K562 (cell line): Measurements from ENCODE around the gene LILRB3. TPM values are rescaled to one million over a fixed set of nuclear protein-coding genes. Genes with fewer than 3 reads are reported as not detected.

Experiments
- POU5F1 ChIP-seq: fragments of 150-350 bp; IDR thresholded peaks from 2 replicates; pipeline ENCODE4 v1.6.1; 2014; ENCODE audit warnings: borderline replicate concordance, low read length, low read depth, mild to moderate bottlenecking; ENCODE audit not compliant: partially characterized antibody
- SMAD4 ChIP-seq: fragments of 250-450 bp; sonication (Bioruptor Pico); conservative IDR thresholded peaks from 2 replicates; pipeline ENCODE4 v1.8.0; 2021; ENCODE audit warnings: inconsistent platforms, mild to moderate bottlenecking, moderate library complexity
- TRIM28 ChIP-seq: fragments of 450-650 bp; IDR thresholded peaks from 2 replicates; pipeline ENCODE4 v1.6.1; 2017
- ZC3H11A ChIP-seq: IDR thresholded peaks from 2 replicates; pipeline ENCODE4 v1.6.1; 2012; ENCODE audit warnings: low read depth, low read length, improper control_type of control experiment
- ZNF232 ChIP-seq: sonication (generic); formaldehyde crosslinking; IDR thresholded peaks from 2 replicates; pipeline ENCODE4 v1.8.0; 2022; ENCODE audit warnings: mild to moderate bottlenecking, missing genetic modification reagents
- ZNF449 ChIP-seq: fragments of 250-450 bp; sonication (Bioruptor Pico); IDR thresholded peaks from 2 replicates; pipeline ENCODE4 v1.8.0; 2022; ENCODE audit warnings: moderate library complexity, mild to moderate bottlenecking, inconsistent platforms
- polyA plus RNA-seq, 8 experiments: library from polyadenylated mRNA; depleted of rRNA in 4 of 8; stranded (reverse) in 5 of 8; unstranded in 3 of 8; fragments of >200 nt; fragmentation: Nextera tagmentation in 2 of 8; fragmentation: Illumina TruSeq in 1 of 8; extraction: Ambion mirVana in 2 of 8; extraction: Trizol in 1 of 8; gene quantifications; 2 replicates each; pipeline versions ENCODE4 v1.2.1 to v1.2.3, GENCODE V29; 2011 to 2014; ENCODE audit warnings: inconsistent platforms in 1 of 8, missing spikeins in 1 of 8
- total RNA-seq, 7 experiments: library from RNA; depleted of rRNA in 6 of 7; stranded (reverse); fragments of >200 nt in 6 of 7; fragmentation: Illumina TruSeq in 2 of 7; extraction: Trizol in 2 of 7; gene quantifications; 2 replicates each; pipeline versions ENCODE4 v1.2.1 to v1.2.3, GENCODE V29; 2011 to 2021; ENCODE audit warnings: low replicate concordance in 1 of 7
- TF ChIP-seq, protein P1 (sequence below), 2 experiments: IDR thresholded peaks; 2 replicates each; pipeline ENCODE4 v1.6.1; 2011; ENCODE audit warnings: borderline replicate concordance in 1 of 2, control low read depth in 1 of 2, low read depth in 1 of 2, low read length in 1 of 2, mild to moderate bottlenecking in 1 of 2, mixed read lengths in 1 of 2, moderate library complexity in 1 of 2; ENCODE audit not compliant: insufficient read depth in 1 of 2, insufficient read length in 1 of 2, poor library complexity in 1 of 2, severe bottlenecking in 1 of 2; ENCODE audit errors: extremely low read depth in 1 of 2
- TF ChIP-seq, protein P2 (sequence below): sonication (generic); formaldehyde crosslinking; IDR thresholded peaks from 2 replicates; pipeline ENCODE4 v1.8.1; 2023; ENCODE audit warnings: missing genetic modification reagents, mild to moderate bottlenecking, borderline replicate concordance
- TF ChIP-seq, protein P3 (sequence below): IDR thresholded peaks from 2 replicates; pipeline ENCODE4 v1.6.1; 2011; ENCODE audit warnings: borderline replicate concordance, low read depth, mild to moderate bottlenecking, moderate library complexity, low read length; ENCODE audit not compliant: insufficient read depth, poor library complexity, severe bottlenecking
- TF ChIP-seq, protein P4 (sequence below): sonication (generic); formaldehyde crosslinking; IDR thresholded peaks from 2 replicates; pipeline ENCODE4 v1.8.0; 2023; ENCODE audit warnings: missing genetic modification reagents, mild to moderate bottlenecking, borderline replicate concordance

LILRB3 gene
- total and polyA plus RNA-seq, 9 of the 15 experiments (the other 6 are each of a cell fraction or from before 2014, with no cell fraction given) = 0.01 to 0.09 TPM; not detected in 7

GRCh38 chr19:54189145-54189734, 33.6 kb downstream of the LILRB3 start, which contains the start of gene MBOAT7 (continued):
- TF ChIP-seq ZNF449 (CRISPR knock-in tag) (no peak), POU5F1 (peak; percentile 19), ZNF232 (no peak), SMAD4 (CRISPR knock-in tag) (peak; percentile 80), ZC3H11A (no peak), TRIM28 (no peak)
- TF ChIP-seq, protein P1, sequence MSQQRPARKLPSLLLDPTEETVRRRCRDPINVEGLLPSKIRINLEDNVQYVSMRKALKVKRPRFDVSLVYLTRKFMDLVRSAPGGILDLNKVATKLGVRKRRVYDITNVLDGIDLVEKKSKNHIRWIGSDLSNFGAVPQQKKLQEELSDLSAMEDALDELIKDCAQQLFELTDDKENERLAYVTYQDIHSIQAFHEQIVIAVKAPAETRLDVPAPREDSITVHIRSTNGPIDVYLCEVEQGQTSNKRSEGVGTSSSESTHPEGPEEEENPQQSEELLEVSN (IDR thresholded peaks at IDR 0.05; ENCODE audit: borderline replicate concordance in 1 of 2, extremely low read depth in 1 of 2, insufficient read depth in 1 of 2, insufficient read length in 1 of 2, low read depth in 1 of 2, low read length in 1 of 2, poor library complexity in 1 of 2, severe bottlenecking in 1 of 2) = peak in 1 of 2 experiments; percentile 83
- TF ChIP-seq, protein P2, sequence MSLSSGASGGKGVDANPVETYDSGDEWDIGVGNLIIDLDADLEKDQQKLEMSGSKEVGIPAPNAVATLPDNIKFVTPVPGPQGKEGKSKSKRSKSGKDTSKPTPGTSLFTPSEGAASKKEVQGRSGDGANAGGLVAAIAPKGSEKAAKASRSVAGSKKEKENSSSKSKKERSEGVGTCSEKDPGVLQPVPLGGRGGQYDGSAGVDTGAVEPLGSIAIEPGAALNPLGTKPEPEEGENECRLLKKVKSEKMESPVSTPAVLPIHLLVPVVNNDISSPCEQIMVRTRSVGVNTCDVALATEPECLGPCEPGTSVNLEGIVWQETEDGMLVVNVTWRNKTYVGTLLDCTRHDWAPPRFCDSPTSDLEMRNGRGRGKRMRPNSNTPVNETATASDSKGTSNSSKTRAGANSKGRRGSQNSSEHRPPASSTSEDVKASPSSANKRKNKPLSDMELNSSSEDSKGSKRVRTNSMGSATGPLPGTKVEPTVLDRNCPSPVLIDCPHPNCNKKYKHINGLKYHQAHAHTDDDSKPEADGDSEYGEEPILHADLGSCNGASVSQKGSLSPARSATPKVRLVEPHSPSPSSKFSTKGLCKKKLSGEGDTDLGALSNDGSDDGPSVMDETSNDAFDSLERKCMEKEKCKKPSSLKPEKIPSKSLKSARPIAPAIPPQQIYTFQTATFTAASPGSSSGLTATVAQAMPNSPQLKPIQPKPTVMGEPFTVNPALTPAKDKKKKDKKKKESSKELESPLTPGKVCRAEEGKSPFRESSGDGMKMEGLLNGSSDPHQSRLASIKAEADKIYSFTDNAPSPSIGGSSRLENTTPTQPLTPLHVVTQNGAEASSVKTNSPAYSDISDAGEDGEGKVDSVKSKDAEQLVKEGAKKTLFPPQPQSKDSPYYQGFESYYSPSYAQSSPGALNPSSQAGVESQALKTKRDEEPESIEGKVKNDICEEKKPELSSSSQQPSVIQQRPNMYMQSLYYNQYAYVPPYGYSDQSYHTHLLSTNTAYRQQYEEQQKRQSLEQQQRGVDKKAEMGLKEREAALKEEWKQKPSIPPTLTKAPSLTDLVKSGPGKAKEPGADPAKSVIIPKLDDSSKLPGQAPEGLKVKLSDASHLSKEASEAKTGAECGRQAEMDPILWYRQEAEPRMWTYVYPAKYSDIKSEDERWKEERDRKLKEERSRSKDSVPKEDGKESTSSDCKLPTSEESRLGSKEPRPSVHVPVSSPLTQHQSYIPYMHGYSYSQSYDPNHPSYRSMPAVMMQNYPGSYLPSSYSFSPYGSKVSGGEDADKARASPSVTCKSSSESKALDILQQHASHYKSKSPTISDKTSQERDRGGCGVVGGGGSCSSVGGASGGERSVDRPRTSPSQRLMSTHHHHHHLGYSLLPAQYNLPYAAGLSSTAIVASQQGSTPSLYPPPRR (CRISPR knock-in tag) = no peak
- TF ChIP-seq, protein P3, sequence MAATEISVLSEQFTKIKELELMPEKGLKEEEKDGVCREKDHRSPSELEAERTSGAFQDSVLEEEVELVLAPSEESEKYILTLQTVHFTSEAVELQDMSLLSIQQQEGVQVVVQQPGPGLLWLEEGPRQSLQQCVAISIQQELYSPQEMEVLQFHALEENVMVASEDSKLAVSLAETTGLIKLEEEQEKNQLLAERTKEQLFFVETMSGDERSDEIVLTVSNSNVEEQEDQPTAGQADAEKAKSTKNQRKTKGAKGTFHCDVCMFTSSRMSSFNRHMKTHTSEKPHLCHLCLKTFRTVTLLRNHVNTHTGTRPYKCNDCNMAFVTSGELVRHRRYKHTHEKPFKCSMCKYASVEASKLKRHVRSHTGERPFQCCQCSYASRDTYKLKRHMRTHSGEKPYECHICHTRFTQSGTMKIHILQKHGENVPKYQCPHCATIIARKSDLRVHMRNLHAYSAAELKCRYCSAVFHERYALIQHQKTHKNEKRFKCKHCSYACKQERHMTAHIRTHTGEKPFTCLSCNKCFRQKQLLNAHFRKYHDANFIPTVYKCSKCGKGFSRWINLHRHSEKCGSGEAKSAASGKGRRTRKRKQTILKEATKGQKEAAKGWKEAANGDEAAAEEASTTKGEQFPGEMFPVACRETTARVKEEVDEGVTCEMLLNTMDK = peak; percentile 74
- TF ChIP-seq, protein P4, sequence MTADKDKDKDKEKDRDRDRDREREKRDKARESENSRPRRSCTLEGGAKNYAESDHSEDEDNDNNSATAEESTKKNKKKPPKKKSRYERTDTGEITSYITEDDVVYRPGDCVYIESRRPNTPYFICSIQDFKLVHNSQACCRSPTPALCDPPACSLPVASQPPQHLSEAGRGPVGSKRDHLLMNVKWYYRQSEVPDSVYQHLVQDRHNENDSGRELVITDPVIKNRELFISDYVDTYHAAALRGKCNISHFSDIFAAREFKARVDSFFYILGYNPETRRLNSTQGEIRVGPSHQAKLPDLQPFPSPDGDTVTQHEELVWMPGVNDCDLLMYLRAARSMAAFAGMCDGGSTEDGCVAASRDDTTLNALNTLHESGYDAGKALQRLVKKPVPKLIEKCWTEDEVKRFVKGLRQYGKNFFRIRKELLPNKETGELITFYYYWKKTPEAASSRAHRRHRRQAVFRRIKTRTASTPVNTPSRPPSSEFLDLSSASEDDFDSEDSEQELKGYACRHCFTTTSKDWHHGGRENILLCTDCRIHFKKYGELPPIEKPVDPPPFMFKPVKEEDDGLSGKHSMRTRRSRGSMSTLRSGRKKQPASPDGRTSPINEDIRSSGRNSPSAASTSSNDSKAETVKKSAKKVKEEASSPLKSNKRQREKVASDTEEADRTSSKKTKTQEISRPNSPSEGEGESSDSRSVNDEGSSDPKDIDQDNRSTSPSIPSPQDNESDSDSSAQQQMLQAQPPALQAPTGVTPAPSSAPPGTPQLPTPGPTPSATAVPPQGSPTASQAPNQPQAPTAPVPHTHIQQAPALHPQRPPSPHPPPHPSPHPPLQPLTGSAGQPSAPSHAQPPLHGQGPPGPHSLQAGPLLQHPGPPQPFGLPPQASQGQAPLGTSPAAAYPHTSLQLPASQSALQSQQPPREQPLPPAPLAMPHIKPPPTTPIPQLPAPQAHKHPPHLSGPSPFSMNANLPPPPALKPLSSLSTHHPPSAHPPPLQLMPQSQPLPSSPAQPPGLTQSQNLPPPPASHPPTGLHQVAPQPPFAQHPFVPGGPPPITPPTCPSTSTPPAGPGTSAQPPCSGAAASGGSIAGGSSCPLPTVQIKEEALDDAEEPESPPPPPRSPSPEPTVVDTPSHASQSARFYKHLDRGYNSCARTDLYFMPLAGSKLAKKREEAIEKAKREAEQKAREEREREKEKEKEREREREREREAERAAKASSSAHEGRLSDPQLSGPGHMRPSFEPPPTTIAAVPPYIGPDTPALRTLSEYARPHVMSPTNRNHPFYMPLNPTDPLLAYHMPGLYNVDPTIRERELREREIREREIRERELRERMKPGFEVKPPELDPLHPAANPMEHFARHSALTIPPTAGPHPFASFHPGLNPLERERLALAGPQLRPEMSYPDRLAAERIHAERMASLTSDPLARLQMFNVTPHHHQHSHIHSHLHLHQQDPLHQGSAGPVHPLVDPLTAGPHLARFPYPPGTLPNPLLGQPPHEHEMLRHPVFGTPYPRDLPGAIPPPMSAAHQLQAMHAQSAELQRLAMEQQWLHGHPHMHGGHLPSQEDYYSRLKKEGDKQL (CRISPR knock-in tag) = no peak
